B cell (primary cell): Measurements from ENCODE around the gene LZTS2. TPM values are rescaled to one million over a fixed set of nuclear protein-coding genes. Genes with fewer than 3 reads are reported as not detected.
A peak's percentile ranks its signal among the peaks of the same experiment; 100 is the strongest.

Experiments used
- ATAC-seq: fragments of 200-7000 bp; cut with Tn5 transposase; one replicate; pipeline ENCODE4 v1.10.0; 2021; ENCODE audit warnings: low read depth, mild to moderate bottlenecking, moderate number of reproducible peaks, moderate library complexity
- CTCF ChIA-PET: fragments of 350-600 bp; sonication (Branson Sonifier 250); formaldehyde crosslinking; loops from one replicate; lab custom pipeline; 2021; ENCODE audit warnings: antibody characterized with exemption, inconsistent platforms; lab: Charles Lee
- POLR2A ChIA-PET: fragments of 350-600 bp; sonication (Branson Sonifier 250); formaldehyde crosslinking; loops from one replicate; lab custom pipeline; 2021; ENCODE audit warnings: antibody characterized with exemption; lab: Charles Lee
- DNase-seq: peaks from one replicate; pipeline ENCODE4 v3.0.0; 2013
- H2AFZ ChIP-seq: 2 replicates; pipeline ENCODE4 v1.6.1; 2012; ENCODE audit warnings: mild to moderate bottlenecking, low read depth, low read length; ENCODE audit not compliant: insufficient read depth, poor library complexity, severe bottlenecking
- H3K27ac ChIP-seq, 2 donors: 1 replicate in 1 of 2; 2 replicates in 1 of 2; pipeline ENCODE4 v1.5.1; 2012 to 2013; ENCODE audit warnings: low read length in 2 of 2, mild to moderate bottlenecking in 2 of 2, moderate library complexity in 1 of 2
- H3K27me3 ChIP-seq, 4 experiments: fragments of 200-600 bp in 1 of 4; sonication (generic) in 1 of 4; replicated peaks in 1 of 4; 1 replicate in 2 of 4; 2 replicates in 2 of 4; pipeline versions ENCODE4 v1.6.1 to v1.7.0; 2013 to 2016; ENCODE audit warnings: low read length in 3 of 4, mild to moderate bottlenecking in 2 of 4, mixed read lengths in 1 of 4, moderate library complexity in 1 of 4; ENCODE audit not compliant: insufficient read depth in 4 of 4, control insufficient read depth in 3 of 4; ENCODE audit errors: control extremely low read depth in 1 of 4
- H3K36me3 ChIP-seq, 2 experiments: replicated peaks in 1 of 2; 1 replicate in 1 of 2; 2 replicates in 1 of 2; pipeline versions ENCODE4 v1.6.1 to v1.7.1; 2013; ENCODE audit warnings: low read length in 1 of 2; ENCODE audit not compliant: insufficient read depth in 2 of 2, control insufficient read depth in 1 of 2; ENCODE audit errors: control extremely low read depth in 1 of 2, extremely low read depth in 1 of 2
- H3K4me1 ChIP-seq, 2 donors: fragments of 200-600 bp in 1 of 2; sonication (generic) in 1 of 2; 1 replicate in 1 of 2; 2 replicates in 1 of 2; pipeline versions ENCODE4 v1.5.1 to v1.6.1; 2013 to 2017; ENCODE audit warnings: low read length in 2 of 2; ENCODE audit not compliant: control insufficient read depth in 2 of 2, insufficient read depth in 2 of 2
- H3K4me2 ChIP-seq: replicated peaks from 2 replicates; pipeline ENCODE3; 2012; ENCODE audit warnings: mild to moderate bottlenecking, low read depth, low read length; ENCODE audit not compliant: poor library complexity, severe bottlenecking
- H3K4me3 ChIP-seq, 5 experiments: fragments of 200-600 bp in 1 of 5; sonication (generic) in 1 of 5; 1 replicate in 3 of 5; 2 replicates in 2 of 5; pipeline versions ENCODE4 v1.5.1 to v1.7.0; 2011 to 2016; ENCODE audit warnings: low read length in 4 of 5, mild to moderate bottlenecking in 4 of 5, low read depth in 2 of 5, control low read depth in 1 of 5, moderate library complexity in 1 of 5; ENCODE audit not compliant: insufficient read depth in 1 of 5; ENCODE audit errors: control extremely low read depth in 1 of 5, extremely low read depth in 1 of 5
- H3K79me2 ChIP-seq: fragments of 200-600 bp; sonication (generic); one replicate; pipeline ENCODE4 v1.6.0; 2016; ENCODE audit warnings: low read length; ENCODE audit not compliant: control insufficient read depth, insufficient read depth
- H3K9ac ChIP-seq: fragments of 200-600 bp; sonication (generic); 2 replicates; pipeline ENCODE4 v1.6.1; 2017; ENCODE audit warnings: mild to moderate bottlenecking, low read length, moderate library complexity
- H3K9me3 ChIP-seq, 3 donors: one replicate each; pipeline versions ENCODE4 v1.6.1 to v1.7.1; 2013; ENCODE audit warnings: low read length in 2 of 3; ENCODE audit not compliant: control insufficient read depth in 2 of 3, insufficient read depth in 1 of 3; ENCODE audit errors: control extremely low read depth in 1 of 3
- H4K20me1 ChIP-seq: 2 replicates; pipeline ENCODE4 v1.6.0; 2012; ENCODE audit warnings: mild to moderate bottlenecking, low read length; ENCODE audit not compliant: insufficient read depth, control insufficient read depth, poor library complexity, severe bottlenecking
- H3K27ac Mint-ChIP-seq: one replicate; pipeline ENCODE4 v1.8.0; 2021; ENCODE audit warnings: mixed read lengths
- H3K27me3 Mint-ChIP-seq: one replicate; pipeline ENCODE4 v1.8.0; 2021; ENCODE audit warnings: mixed read lengths
- H3K4me1 Mint-ChIP-seq: one replicate; pipeline ENCODE4 v1.8.0; 2021; ENCODE audit warnings: mixed read lengths
- H3K4me3 Mint-ChIP-seq: one replicate; pipeline ENCODE4 v1.8.0; 2021; ENCODE audit warnings: mixed read lengths
- H3K9me3 Mint-ChIP-seq: one replicate; pipeline ENCODE4 v1.8.0; 2022; ENCODE audit warnings: mixed read lengths; ENCODE audit not compliant: insufficient read depth
- EZH2 ChIP-seq: IDR thresholded peaks from 2 replicates; pipeline ENCODE4 v1.6.1; 2012; ENCODE audit warnings: borderline replicate concordance, low read depth, mild to moderate bottlenecking, moderate library complexity, low read length; ENCODE audit not compliant: insufficient read depth, poor library complexity, severe bottlenecking
- WGBS: methylation state at CpG from one replicate; pipeline ENCODE4 v1.1.5; 2013; ENCODE audit warnings: missing lambda C conversion rate; ENCODE audit not compliant: insufficient coverage; 5-methylcytosine and 5-hydroxymethylcytosine counted together
- intact Hi-C: fragments of 100-400 bp; cut with micrococcal nuclease; formaldehyde crosslinking; loops from one replicate; pipeline ENCODE4 v1.10.0; 2022
- polyA plus RNA-seq: library from polyadenylated mRNA; depleted of rRNA; stranded (reverse); fragments of >200 nt; gene quantifications from 2 replicates; pipeline ENCODE4 v1.2.3, GENCODE V29; 2012
- total RNA-seq, 2 donors: library from RNA; stranded (reverse); fragments of 120-200 nt in 1 of 2; gene quantifications; 1 replicate in 1 of 2; 2 replicates in 1 of 2; pipeline versions ENCODE4 v1.2.3 to v1.2.4, GENCODE V29; 2013 to 2022
- TF ChIP-seq, protein P1 (sequence below): fragments of 200-600 bp; IDR thresholded peaks from one replicate; pipeline ENCODE4 v1.8.0; 2022; ENCODE audit warnings: antibody characterized with exemption, mild to moderate bottlenecking

Gene LZTS2
- total and polyA plus RNA-seq, 2 donors (not counting 1 experiment from before 2014, with no cell fraction given) = 23.2 to 36.9 TPM

DNA sequence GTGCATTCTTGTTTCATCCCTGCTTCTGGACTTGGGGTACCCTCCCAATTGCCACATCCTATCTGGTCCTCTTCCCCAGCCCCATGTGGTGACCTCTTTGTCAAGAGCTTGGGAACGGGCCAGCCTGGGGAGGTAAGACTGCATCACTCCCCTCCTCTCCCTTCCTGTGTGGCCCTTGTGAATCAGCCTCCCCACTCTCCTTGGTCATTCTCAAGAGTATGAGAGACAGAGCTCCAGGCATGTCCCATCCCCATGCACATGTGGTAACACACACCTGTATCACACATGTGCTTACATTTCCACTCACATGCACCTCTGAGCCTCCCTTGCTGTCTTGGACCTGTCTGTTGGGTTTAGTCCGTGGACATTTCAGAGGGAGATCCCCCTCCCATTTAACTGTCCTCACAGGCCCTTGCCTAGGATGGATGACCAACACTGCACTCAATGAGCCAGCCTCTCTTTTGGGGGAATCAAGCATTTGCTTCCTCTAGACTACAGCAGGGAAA lies 14.9 kb upstream of the LZTS2 start:
- ATAC-seq = no peak
- Mint-ChIP-seq H3K4me3 (no peak overlapping the region), H3K9me3 (no peaks in the 10 kb centered on the region), H3K4me1 (peaks cover 31% of the 10 kb centered on the region), H3K27ac (no peak overlapping the region), H3K27me3 (no peaks in the 10 kb centered on the region)
- H3K27me3 ChIP-seq = no peaks in the 10 kb centered on the region
- WGBS = 96% methylated on average over 2 of the region's 2 CpGs
- H3K36me3 ChIP-seq = peaks cover 0 to 32% of the 10 kb centered on the region in 2 experiments
- no peak overlapping the region for H3K4me3 ChIP-seq
- H4K20me1 ChIP-seq = peaks cover 19% of the 10 kb centered on the region
- H3K4me1 ChIP-seq = peaks cover 18 to 28% of the 10 kb centered on the region in 2 donors
- ChIA-PET POLR2A (no interaction called here), CTCF (interaction anchor here (1.0 to 5.1 kb wide), 3 partner anchors 13 to 30 kb away, joined by 3 to 49 read pairs (median 3); no protein-coding TSS in a partner anchor)
- H3K4me2 ChIP-seq = no peak overlapping the region
- intact Hi-C loops = no loop called here
- peaks cover 38% of the 10 kb centered on the region for H3K79me2 ChIP-seq
- no peak overlapping the region for H3K27ac ChIP-seq
- no peak overlapping the region for H3K9ac ChIP-seq
- no peaks in the 10 kb centered on the region for H3K9me3 ChIP-seq
- DNase-seq = no peak
- no peak for TF ChIP-seq EZH2
- TF ChIP-seq, protein P1, sequence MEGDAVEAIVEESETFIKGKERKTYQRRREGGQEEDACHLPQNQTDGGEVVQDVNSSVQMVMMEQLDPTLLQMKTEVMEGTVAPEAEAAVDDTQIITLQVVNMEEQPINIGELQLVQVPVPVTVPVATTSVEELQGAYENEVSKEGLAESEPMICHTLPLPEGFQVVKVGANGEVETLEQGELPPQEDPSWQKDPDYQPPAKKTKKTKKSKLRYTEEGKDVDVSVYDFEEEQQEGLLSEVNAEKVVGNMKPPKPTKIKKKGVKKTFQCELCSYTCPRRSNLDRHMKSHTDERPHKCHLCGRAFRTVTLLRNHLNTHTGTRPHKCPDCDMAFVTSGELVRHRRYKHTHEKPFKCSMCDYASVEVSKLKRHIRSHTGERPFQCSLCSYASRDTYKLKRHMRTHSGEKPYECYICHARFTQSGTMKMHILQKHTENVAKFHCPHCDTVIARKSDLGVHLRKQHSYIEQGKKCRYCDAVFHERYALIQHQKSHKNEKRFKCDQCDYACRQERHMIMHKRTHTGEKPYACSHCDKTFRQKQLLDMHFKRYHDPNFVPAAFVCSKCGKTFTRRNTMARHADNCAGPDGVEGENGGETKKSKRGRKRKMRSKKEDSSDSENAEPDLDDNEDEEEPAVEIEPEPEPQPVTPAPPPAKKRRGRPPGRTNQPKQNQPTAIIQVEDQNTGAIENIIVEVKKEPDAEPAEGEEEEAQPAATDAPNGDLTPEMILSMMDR = no peak
- H2AFZ ChIP-seq = no peak overlapping the region

DNA sequence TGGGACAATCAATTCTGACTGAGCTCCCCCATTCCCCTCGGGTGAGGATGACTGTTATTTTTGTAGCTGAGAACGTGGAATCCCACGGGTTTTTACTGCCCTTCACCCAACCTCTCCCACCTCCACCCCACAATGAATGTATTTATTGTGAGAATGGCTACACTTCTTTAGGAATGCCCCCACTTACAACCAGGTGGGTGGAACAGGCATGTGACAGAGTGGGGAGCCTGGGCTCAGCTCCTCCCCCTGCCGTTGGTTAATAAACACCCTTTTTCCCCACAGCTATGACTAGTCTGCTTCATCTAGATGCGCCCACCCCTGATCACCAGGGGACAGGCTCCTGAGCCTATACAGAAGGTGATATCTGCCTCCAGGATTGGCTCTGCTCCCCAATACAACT lies 14.3 kb upstream of the LZTS2 start:
- peaks cover 44% of the 10 kb centered on the region for H3K79me2 ChIP-seq
- DNase-seq (no peak), ATAC-seq (no peak)
- no peaks in the 10 kb centered on the region for H3K27me3 ChIP-seq
- CTCF ChIA-PET = interaction anchor here (1.0 to 5.1 kb wide), 6 partner anchors 12 to 55 kb away, joined by 3 to 49 read pairs (median 3); partner anchors contain the start of gene SEMA4G
- POLR2A ChIA-PET = no interaction called here
- H3K27ac ChIP-seq = no peak overlapping the region
- H3K4me1 ChIP-seq = peaks cover 18 to 28% of the 10 kb centered on the region in 2 donors
- WGBS = 73% methylated on average over 2 of the region's 5 CpGs
- intact Hi-C loops = no loop called here
- no peaks in the 10 kb centered on the region for H3K9me3 ChIP-seq
- H3K4me3 ChIP-seq = no peak overlapping the region
- Mint-ChIP-seq H3K27ac (no peak overlapping the region), H3K9me3 (no peaks in the 10 kb centered on the region), H3K4me1 (peaks cover 32% of the 10 kb centered on the region), H3K4me3 (peak overlapping the region; percentile 13), H3K27me3 (no peaks in the 10 kb centered on the region)
- no peak overlapping the region for H3K4me2 ChIP-seq
- no peak overlapping the region for H3K9ac ChIP-seq
- H4K20me1 ChIP-seq = peaks cover 22% of the 10 kb centered on the region
- TF ChIP-seq, protein P1 = no peak
- no peak for TF ChIP-seq EZH2
- H2AFZ ChIP-seq = no peak overlapping the region
- H3K36me3 ChIP-seq = peaks cover 0 to 36% of the 10 kb centered on the region in 2 experiments
